ENCODE data around the gene TRA2B.
"Not testable (repeated sequence)": the region's sequence is repeated elsewhere in the genome, so short reads cannot be mapped to it uniquely, and the experiment has no call there.

TRA2B gene

GRCh38 chr3:185927501-185928200 is 10.2 kb downstream of the TRA2B start:
- DNase-seq (ENCODE audit: low read depth in 2 of 2) = no peak

DNA sequence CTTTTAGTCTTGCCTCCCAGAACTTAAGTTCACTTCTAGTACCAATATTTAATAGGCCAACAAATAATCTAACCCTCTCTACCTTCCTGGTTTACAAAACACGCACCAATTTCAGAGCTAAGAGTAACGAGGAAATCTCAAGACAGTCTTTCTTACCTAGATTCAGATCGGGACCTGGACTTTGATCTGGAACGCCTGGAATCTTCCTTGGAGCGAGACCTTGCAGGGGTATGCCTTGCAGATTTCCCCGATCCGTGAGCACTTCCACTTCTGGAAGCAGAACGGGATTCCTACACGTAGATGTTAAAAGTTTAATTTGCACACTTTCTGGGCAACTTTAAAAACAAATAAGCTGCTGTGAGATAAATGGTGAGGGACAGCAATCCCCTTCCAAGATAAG is 11.4 kb downstream of the TRA2B start:
- no peak for DNase-seq (ENCODE audit: low read depth in 2 of 2)

GRCh38 chr3:185925353-185925752 is 12.5 kb downstream of the TRA2B start:
- DNase-seq (ENCODE audit: low read depth in 2 of 2) = no peak

GRCh38 chr3:185924375-185924774 is 13.4 kb downstream of the TRA2B start:
- DNase-seq (ENCODE audit: low read depth in 2 of 2) = no peak

- no peak for DNase-seq (ENCODE audit: low read depth in 2 of 2)
Observed at GRCh38 chr3:185920184-185920583, 17.6 kb downstream of the TRA2B start.

DNA sequence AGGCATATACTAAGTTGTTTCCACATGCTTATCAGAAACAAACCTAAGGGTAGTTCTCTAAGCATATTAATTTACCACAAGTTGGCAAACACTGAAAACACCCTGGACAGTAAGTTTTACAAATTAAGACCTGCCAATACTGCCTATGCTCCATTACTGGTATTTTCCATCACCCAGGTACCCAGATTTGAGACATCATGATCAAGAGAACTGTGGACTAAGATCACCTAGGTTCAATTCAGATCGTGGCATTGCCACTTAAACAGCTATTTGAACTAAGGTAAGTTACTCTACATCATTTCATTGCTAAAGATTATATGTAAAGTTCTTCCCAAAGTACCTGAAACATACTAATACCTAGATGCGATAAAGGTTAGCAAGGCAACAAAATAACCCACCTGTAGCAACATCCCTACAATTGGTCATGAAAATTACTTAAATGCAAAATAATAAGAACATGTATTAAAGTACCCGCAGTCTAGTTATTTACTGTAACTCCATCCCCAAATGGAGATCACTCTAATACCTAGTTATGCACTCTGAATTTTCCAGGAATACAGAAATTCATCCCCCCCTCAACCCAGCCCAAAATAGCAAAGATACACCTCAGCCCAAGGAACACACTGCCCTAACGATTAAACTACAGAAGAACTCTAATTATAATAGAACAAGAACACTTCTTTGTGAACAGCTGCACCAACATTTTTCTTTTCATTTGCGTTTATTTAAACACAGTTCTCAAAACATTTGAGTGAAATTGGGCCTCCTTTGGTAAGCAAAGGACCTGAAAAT is 21.6 kb downstream of the TRA2B start:
- no peak for DNase-seq (ENCODE audit: low read depth in 2 of 2)

GRCh38 chr3:185915642-185916041 is 22.2 kb downstream of the TRA2B start:
- DNase-seq (ENCODE audit: low read depth in 2 of 2) = no peak

GRCh38 chr3:185914911-185915629 is 22.7 kb downstream of the TRA2B start:
- no peak for DNase-seq (ENCODE audit: low read depth in 2 of 2)

DNA sequence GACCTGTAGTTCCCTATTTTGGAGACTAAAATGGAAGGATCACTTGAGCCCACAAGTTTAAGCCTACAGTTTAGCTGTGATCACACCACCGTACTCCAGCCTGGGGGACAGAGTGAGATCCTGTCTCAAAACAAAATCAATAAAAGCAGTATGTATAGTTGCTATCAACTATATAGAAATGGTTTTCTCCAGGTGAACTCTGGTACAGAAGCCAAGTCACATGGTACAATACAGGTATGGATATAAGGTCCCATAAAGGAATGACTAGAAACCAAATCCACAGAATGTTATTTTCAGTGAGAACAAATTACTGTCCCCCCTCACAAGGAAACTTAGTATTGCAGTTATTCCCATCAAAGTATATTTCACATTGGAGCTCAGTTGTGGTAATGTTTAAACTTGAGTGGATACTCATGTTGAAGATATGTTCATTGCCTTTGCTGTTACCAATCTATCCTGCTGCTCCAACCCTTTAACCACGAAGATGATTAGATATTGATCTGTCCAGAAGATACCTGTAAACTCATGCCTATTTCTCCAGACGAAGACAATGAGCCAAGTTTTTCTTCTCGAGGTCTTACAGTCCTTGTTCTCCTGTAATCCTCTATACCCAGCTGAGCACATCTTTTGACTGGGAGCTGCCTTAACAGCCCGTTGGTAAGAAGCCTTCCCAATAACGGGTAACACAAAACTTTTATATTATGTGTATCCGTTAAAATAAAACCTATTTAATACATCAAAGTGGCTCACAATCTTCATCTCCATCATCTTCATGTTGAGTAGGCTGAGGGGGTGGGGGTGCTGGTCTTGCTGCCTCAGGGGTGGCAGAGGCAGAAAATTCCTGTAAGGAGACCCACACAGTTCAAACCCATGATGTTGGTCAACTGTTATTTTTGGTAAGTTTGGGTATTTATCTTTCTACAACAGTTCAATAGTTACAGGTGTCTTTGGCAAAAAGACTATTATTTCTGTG is 24.6 kb downstream of the TRA2B start:
- DNase-seq (ENCODE audit: low read depth in 2 of 2) = no peak

DNA sequence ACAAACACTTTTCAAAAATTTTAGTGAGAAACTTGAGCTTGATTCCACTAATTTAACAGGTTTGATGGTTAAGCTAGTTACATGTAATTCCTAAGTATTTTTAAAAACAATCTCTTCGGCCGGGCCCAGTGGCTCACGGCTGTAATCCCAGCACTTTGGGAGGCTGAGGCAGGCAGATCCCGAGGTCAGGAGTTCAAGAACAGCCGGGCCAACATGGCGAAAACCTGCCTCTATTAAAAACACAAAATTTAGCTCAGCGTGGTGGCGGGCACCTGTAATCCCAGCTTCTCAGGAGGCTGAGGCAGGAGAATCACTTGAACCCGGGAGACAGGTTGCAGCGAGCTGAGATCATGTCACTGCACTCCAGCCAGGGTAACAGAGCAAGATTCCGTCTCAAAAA is 25.3 kb downstream of the TRA2B start:
- no peak for DNase-seq (ENCODE audit: low read depth in 2 of 2)

- not testable (repeated sequence) for DNase-seq (ENCODE audit: low read depth in 2 of 2)
Observed at GRCh38 chr3:185911076-185911448, 26.8 kb downstream of the TRA2B start.

DNA sequence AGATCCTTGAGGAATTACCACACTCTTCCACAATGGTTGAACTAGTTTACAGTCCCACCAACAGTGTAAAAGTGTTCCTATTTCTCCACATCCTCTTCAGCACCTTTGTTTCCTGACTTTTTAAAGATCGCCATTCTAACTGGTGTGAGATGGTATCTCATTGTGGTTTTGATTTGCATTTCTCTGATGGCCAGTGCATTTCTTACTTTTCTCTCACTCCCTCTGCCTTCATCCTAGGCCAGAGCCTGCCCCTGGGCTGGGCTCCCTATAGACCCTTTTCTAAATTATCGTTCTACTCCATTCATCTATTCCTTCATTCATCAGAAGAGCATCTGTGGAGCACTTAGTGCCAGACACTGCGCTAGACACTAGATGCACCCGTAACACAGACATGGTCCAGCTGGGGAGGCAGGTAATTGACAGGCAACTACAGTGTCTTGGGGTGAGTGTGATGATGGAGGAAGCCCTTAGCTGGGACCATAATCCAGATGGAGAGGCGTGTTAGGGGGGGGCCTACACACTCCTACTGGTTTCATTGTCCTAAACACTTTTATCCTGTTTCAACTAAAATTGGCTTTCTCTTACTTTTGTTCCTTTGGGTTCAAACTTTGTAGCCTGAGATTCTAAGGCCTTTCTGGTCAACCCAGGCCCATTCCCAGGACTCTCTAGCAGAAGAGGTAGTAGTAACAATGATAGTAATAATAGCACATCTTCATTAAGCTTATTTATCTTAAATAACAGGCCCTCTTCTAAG is 27.3 kb downstream of the TRA2B start:
- not testable (repeated sequence) for DNase-seq (ENCODE audit: low read depth in 2 of 2)

- not testable (repeated sequence) for DNase-seq (ENCODE audit: low read depth in 2 of 2)
Observed at GRCh38 chr3:185909913-185910312, 27.9 kb downstream of the TRA2B start.

DNA sequence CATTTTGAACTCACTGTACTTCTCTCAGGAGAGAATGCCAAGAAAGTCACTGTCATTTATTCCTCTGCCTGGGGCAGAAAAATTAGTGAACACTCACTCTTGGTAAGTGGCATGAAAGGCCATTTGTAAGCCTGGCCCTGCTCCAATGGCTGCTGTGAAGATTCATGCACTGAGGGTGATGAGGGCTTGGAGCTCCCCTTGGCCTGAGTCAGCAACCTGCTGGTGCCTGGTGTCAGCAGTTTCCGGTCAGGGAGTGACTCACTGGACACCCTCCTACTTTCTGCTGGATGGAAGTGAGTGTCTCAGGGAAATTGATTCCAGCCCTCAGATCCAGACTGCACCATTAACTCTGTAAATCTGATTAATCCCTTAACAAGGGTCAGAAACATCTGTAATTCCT is 37.6 kb downstream of the TRA2B start:
- no peak for DNase-seq (ENCODE audit: low read depth in 2 of 2)

DNA sequence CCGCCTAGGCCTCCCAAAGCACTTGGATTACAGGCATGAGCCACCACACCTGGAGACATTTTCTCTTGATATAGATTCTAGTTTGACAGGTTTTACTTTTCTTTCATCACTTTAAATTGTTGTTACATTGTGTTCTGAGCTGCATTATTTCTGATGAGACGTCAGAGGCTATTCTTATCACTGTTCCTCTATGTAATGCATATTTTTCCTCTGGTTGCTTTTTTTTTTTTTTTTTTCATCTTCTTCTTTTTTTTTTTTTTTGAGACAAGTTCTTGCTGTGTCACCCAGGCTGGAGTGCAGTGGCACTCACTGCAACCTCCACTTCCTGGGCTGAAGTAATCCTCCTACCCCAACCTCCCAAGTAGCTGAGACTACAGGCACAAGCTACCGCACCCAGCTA is 41.2 kb downstream of the TRA2B start:
- DNase-seq (ENCODE audit: low read depth in 2 of 2) = no peak

DNA sequence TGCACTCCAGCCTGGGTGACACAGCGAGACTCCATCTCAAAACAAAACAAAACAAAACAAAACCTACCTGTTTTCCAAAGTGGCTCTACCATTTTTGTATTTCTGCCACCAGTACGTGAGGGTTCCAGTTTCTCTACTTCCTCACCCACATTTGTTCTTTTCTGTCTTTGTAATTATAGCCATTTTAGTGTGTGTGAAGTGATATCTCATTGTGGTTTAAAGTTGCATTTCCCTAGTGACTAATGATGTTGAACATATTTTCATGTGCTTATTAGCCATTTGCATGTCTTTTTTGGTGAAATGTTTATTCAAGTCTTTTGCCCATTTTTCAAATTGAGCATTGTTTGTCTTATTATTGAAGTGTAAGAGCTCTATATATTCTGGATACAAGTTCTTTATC is 50.7 kb downstream of the TRA2B start:
- DNase-seq (ENCODE audit: low read depth in 2 of 2) = no peak

DNA sequence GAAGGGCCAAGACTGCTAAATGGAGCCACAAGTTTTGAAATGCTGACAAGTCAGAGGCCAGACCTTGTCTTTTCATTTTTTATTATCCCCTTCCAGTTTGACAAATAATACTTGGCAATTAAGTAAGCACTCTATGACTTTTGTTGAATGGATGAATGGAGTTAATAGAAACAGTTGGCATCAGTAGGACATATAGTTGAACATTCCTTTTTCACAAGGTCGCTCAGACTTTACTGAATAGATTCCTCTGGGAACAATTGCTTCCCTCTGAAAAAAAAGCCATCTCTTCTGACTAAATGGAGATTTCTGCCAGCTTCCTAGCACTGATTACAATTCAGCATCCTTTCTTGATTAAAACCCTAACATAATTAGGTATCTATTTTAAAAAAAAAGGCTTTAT is 53.2 kb downstream of the TRA2B start:
- no peak for DNase-seq (ENCODE audit: low read depth in 2 of 2)

DNA sequence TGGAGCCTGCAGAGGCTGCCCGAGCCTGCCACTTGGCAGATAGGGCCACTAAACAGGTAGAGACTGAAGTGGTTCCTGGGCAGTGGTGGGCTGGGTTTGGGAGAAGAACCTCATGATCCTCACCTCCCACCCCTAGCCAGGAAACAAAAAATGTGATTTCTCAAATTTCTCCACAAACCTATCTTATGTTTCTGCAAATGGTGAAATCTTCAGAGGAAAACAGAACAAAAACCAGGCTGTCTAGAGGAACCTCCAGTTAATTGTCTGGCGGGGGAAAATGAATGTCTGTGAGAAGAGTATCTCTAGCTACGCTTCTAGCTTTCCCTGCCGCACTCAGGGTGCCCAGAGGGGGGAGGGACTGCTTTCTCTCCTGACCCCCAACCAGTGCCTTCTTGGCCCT is 55.9 kb downstream of the TRA2B start:
- no peak for DNase-seq (ENCODE audit: low read depth in 2 of 2)

DNA sequence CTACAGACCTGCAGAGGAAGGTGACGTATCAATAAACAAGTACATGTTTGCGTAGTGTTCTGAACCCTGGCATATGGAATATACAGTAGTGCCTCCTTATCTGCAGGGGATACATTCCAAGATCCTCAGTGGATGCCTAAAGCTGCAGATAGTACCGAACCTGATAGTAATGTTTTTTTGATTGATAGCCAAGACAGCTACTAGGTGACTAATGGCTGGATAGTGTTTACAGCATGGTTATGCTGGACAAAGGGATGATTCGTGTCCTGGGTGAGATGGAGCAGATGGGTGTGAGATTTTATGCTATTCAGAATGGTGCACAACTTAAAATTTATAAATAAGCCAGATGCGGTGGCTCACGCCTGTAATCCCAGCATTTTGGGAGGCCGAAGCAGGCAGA is 57.2 kb downstream of the TRA2B start:
- DNase-seq (ENCODE audit: low read depth in 2 of 2) = no peak

- no peak for DNase-seq (ENCODE audit: low read depth in 2 of 2)
Observed at GRCh38 chr3:185878920-185879319, 58.9 kb downstream of the TRA2B start.

- no peak for DNase-seq (ENCODE audit: low read depth in 2 of 2)
Observed at GRCh38 chr3:185874119-185874518, 63.7 kb downstream of the TRA2B start.
